K562 (cell line): ENCODE data around the gene SCP2. TPM values are rescaled to one million over a fixed set of nuclear protein-coding genes. Genes with fewer than 3 reads are reported as not detected.

Source experiments
- ATAC-seq: fragments of 200-7000 bp; cut with Tn5 transposase; 3 replicates; pipeline ENCODE4 v1.9.1; 2020; ENCODE audit warnings: moderate library complexity
- BruUV-seq: library from RNA; stranded (reverse); fragments of 400-500 nt; replicated peaks from 2 replicates; lab custom pipeline; 2021; lab: Mats Ljungman, UMichigan
- CTCF ChIA-PET: fragments of 300-600 bp; formaldehyde crosslinking; extraction: SDS; loops from one replicate; lab custom pipeline; 2021; ENCODE audit warnings: low intra/inter-chr PET ratio; lab: Yijun Ruan, JAX
- POLR2A ChIA-PET: fragments of 300-600, 350-650 bp; sonication (Branson Sonifier 250); formaldehyde crosslinking; extraction: SDS; loops from one replicate; lab custom pipeline; 2021; ENCODE audit warnings: antibody characterized with exemption, inconsistent platforms; lab: Yijun Ruan, JAX
- DNase-seq, 4 experiments: peaks; one replicate each; pipeline versions ENCODE4 v3.0.0 to v3.0.0-alpha.2; 2011 to 2018; ENCODE audit warnings: low spot score in 3 of 4, mixed read lengths in 3 of 4; ENCODE audit errors: extremely low read depth in 1 of 4
- FAIRE-seq: peaks from 2 replicates; lab custom pipeline; 2011; peaks lifted over from hg19 to GRCh38; lab: Jason Lieb, UNC
- H2AFZ ChIP-seq: 2 replicates; pipeline ENCODE4 v1.6.0; 2011; ENCODE audit warnings: low read depth, low read length, control low read depth, inconsistent platforms
- H3K27ac ChIP-seq: fragments of 200-600 bp; 3 replicates; pipeline ENCODE4 v1.8.0; 2011; ENCODE audit warnings: low read depth, mild to moderate bottlenecking, control low read depth, inconsistent platforms, low read length, moderate library complexity, mixed read lengths; ENCODE audit errors: extremely low read depth
- H3K27me3 ChIP-seq, 2 experiments: fragments of 300-600 bp in 1 of 2; 2 replicates in 1 of 2; 3 replicates in 1 of 2; pipeline versions ENCODE4 v1.6.0 to v1.8.0; 2011; ENCODE audit warnings: inconsistent platforms in 2 of 2, low read length in 2 of 2, mild to moderate bottlenecking in 1 of 2, mixed read lengths in 1 of 2, moderate library complexity in 1 of 2; ENCODE audit not compliant: control insufficient read depth in 2 of 2, insufficient read depth in 2 of 2
- H3K36me3 ChIP-seq: fragments of 300-600 bp; 3 replicates; pipeline ENCODE4 v1.8.0; 2011; ENCODE audit warnings: mild to moderate bottlenecking, low read length, inconsistent platforms; ENCODE audit not compliant: control insufficient read depth, insufficient read depth
- H3K4me1 ChIP-seq, 2 experiments: fragments of 200-600 bp in 1 of 2; replicated peaks in 1 of 2; 2 replicates in 1 of 2; 3 replicates in 1 of 2; pipeline versions ENCODE4 v1.5.1 to v1.8.0; 2011; ENCODE audit warnings: inconsistent platforms in 2 of 2, low read length in 2 of 2, mild to moderate bottlenecking in 1 of 2, mixed read lengths in 1 of 2, moderate library complexity in 1 of 2; ENCODE audit not compliant: control insufficient read depth in 2 of 2, insufficient read depth in 2 of 2
- H3K4me2 ChIP-seq: 2 replicates; pipeline ENCODE4 v1.6.1; 2011; ENCODE audit warnings: low read length, control low read depth, inconsistent platforms, mixed read lengths; ENCODE audit not compliant: insufficient read depth
- H3K4me3 ChIP-seq: fragments of 200-600 bp; sonication (generic), shearing (Covaris generic); 2 replicates; pipeline ENCODE4 v1.5.1; 2016; ENCODE audit warnings: control low read depth, inconsistent platforms
- H3K79me2 ChIP-seq: fragments of 200-600 bp; 3 replicates; pipeline ENCODE4 v1.8.0; 2011; ENCODE audit warnings: low read length, inconsistent platforms; ENCODE audit not compliant: control insufficient read depth, insufficient read depth
- H3K9ac ChIP-seq, 2 experiments: 2 replicates each; pipeline versions ENCODE4 v1.6.0 to v1.6.1; 2011; ENCODE audit warnings: low read depth in 2 of 2, low read length in 2 of 2, control low read depth in 1 of 2, inconsistent platforms in 1 of 2, mild to moderate bottlenecking in 1 of 2, mixed read lengths in 1 of 2; ENCODE audit not compliant: insufficient read depth in 1 of 2
- H3K9me1 ChIP-seq: one replicate; pipeline ENCODE4 v1.6.0; 2011; ENCODE audit warnings: inconsistent platforms, mild to moderate bottlenecking, low read length, moderate library complexity; ENCODE audit not compliant: control insufficient read depth, insufficient read depth
- H3K9me3 ChIP-seq: replicated peaks from 2 replicates; pipeline ENCODE4 v1.5.1; 2011; ENCODE audit warnings: low read depth, low read length, inconsistent platforms; ENCODE audit not compliant: control insufficient read depth, insufficient read depth
- H4K20me1 ChIP-seq: replicated peaks from 2 replicates; pipeline ENCODE4 v1.6.1; 2011; ENCODE audit warnings: low read length, inconsistent platforms, mixed read lengths; ENCODE audit not compliant: control insufficient read depth, insufficient read depth
- BRF1 ChIP-seq: IDR thresholded peaks from 3 replicates; pipeline ENCODE4 v1.6.1; 2011; ENCODE audit warnings: borderline replicate concordance, mild to moderate bottlenecking; ENCODE audit not compliant: insufficient read length; ENCODE audit errors: extremely low read depth
- ESRRA ChIP-seq: fragments of 450-650 bp; IDR thresholded peaks from 2 replicates; pipeline ENCODE4 v1.6.1; 2014; ENCODE audit warnings: low read depth, mild to moderate bottlenecking, moderate library complexity, borderline replicate concordance
- IFI16 ChIP-seq: fragments of 250-450 bp; sonication (Bioruptor Pico); IDR thresholded peaks from 2 replicates; pipeline ENCODE4 v2.1.2; 2022; ENCODE audit warnings: mild to moderate bottlenecking, inconsistent platforms
- L3MBTL2 ChIP-seq: fragments of 450-650 bp; IDR thresholded peaks from 2 replicates; pipeline ENCODE4 v1.6.1; 2016; ENCODE audit warnings: mild to moderate bottlenecking, moderate library complexity
- MECOM ChIP-seq: fragments of 250-450 bp; sonication (Bioruptor Pico); IDR thresholded peaks from 2 replicates; pipeline ENCODE4 v1.8.0; 2022; ENCODE audit warnings: inconsistent platforms
- POLR2H ChIP-seq: IDR thresholded peaks from 2 replicates; pipeline ENCODE4 v1.6.1; 2016; ENCODE audit warnings: missing genetic modification characterization, low read depth, mild to moderate bottlenecking, control low read depth, missing compliant biosample characterization, moderate library complexity
- SIN3A ChIP-seq, 2 experiments: fragments of 150-350 bp in 1 of 2; IDR thresholded peaks; 2 replicates each; pipeline ENCODE4 v1.6.1; 2011 to 2016; ENCODE audit warnings: borderline replicate concordance in 2 of 2, low read depth in 2 of 2, low read length in 2 of 2, mild to moderate bottlenecking in 2 of 2, moderate library complexity in 2 of 2; ENCODE audit not compliant: control insufficient read depth in 1 of 2
- TOE1 ChIP-seq, 2 experiments: fragments of 450-650 bp in 1 of 2; sonication (generic) in 1 of 2; formaldehyde crosslinking in 1 of 2; IDR thresholded peaks; 2 replicates each; pipeline versions ENCODE4 v1.7.1 to v1.8.0; 2016 to 2022; ENCODE audit warnings: borderline replicate concordance in 2 of 2, mild to moderate bottlenecking in 2 of 2, antibody characterized with exemption in 1 of 2, inconsistent platforms in 1 of 2, low read depth in 1 of 2, missing genetic modification reagents in 1 of 2, moderate library complexity in 1 of 2
- ZNF12 ChIP-seq: sonication (generic); formaldehyde crosslinking; IDR thresholded peaks from 2 replicates; pipeline ENCODE4 v1.4.0; 2020; ENCODE audit warnings: mild to moderate bottlenecking, missing genetic modification reagents
- ZNF143 ChIP-seq: sonication (generic); formaldehyde crosslinking; IDR thresholded peaks from 2 replicates; pipeline ENCODE4 v1.9.0; 2022; ENCODE audit warnings: mild to moderate bottlenecking, missing genetic modification reagents
- ZNF197 ChIP-seq: fragments of 200-800 bp; sonication (Bioruptor generic); IDR thresholded peaks from 2 replicates; pipeline ENCODE4 v1.6.1; 2016; ENCODE audit warnings: low read depth, missing genetic modification characterization, missing compliant biosample characterization
- ZNF282 ChIP-seq: sonication (generic); formaldehyde crosslinking; IDR thresholded peaks from 2 replicates; pipeline ENCODE4 v1.8.1; 2023; ENCODE audit warnings: missing genetic modification reagents
- ZNF318 ChIP-seq, 2 experiments: fragments of 450-650 bp; IDR thresholded peaks; 2 replicates each; pipeline ENCODE4 v1.6.1; 2016; ENCODE audit warnings: mild to moderate bottlenecking in 2 of 2, borderline replicate concordance in 1 of 2, low read depth in 1 of 2, moderate library complexity in 1 of 2
- ZNF696 ChIP-seq: fragments of 250-450 bp; sonication (Bioruptor Pico); conservative IDR thresholded peaks from 2 replicates; pipeline ENCODE4 v1.4.0; 2020; ENCODE audit warnings: mild to moderate bottlenecking, moderate library complexity
- WGBS: fragments of 100-300 bp; shearing (Covaris generic); methylation state at CpG from one replicate; pipeline ENCODE4 v1.1.6; 2016; ENCODE audit warnings: low coverage, mixed read lengths; ENCODE audit not compliant: insufficient coverage; ENCODE audit errors: missing lambda C conversion rate; 5-methylcytosine and 5-hydroxymethylcytosine counted together
- in situ Hi-C: fragments of 300-500 bp; cut with MboI; formaldehyde crosslinking; loops from 4 replicates; pipeline ENCODE4 v1.15.0; 2018; ENCODE audit warnings: inconsistent platforms, mixed read lengths
- intact Hi-C: fragments of 100-400 bp; cut with micrococcal nuclease; formaldehyde crosslinking; loops from 2 replicates; pipeline ENCODE4 v1.14.2; 2022
- polyA plus RNA-seq, 8 experiments: library from polyadenylated mRNA; depleted of rRNA in 4 of 8; stranded (reverse) in 5 of 8; unstranded in 3 of 8; fragments of >200 nt; fragmentation: Nextera tagmentation in 2 of 8; fragmentation: Illumina TruSeq in 1 of 8; extraction: Ambion mirVana in 2 of 8; extraction: Trizol in 1 of 8; gene quantifications; 2 replicates each; pipeline versions ENCODE4 v1.2.1 to v1.2.3, GENCODE V29; 2011 to 2014; ENCODE audit warnings: inconsistent platforms in 1 of 8, missing spikeins in 1 of 8
- total RNA-seq, 7 experiments: library from RNA; depleted of rRNA in 6 of 7; stranded (reverse); fragments of >200 nt in 6 of 7; fragmentation: Illumina TruSeq in 2 of 7; extraction: Trizol in 2 of 7; gene quantifications; 2 replicates each; pipeline versions ENCODE4 v1.2.1 to v1.2.3, GENCODE V29; 2011 to 2021; ENCODE audit warnings: low replicate concordance in 1 of 7

Gene SCP2
- total and polyA plus RNA-seq, 9 of the 15 experiments (the other 6 are each of a cell fraction or from before 2014, with no cell fraction given) = 63.8 to 258 (median 106) TPM

GRCh38 chr1:53079251-53079650 lies 152.2 kb downstream of the SCP2 start:
- CTCF ChIA-PET = no interaction called here
- Histone ChIP-seq H3K27me3 (peaks cover 0 to 41% of the 10 kb centered on the region in 2 experiments; a peak in 3 of 5 replicates), H3K79me2 (no peaks in the 10 kb centered on the region)
- TF ChIP-seq MECOM (CRISPR knock-in tag) = no peak
- no peak for TF ChIP-seq ZNF143 (CRISPR knock-in tag)
- TF ChIP-seq ESRRA = no peak
- no peak for TF ChIP-seq ZNF197 (CRISPR knock-in tag)
- no peak for TF ChIP-seq ZNF282 (CRISPR knock-in tag)
- TF ChIP-seq ZNF12 (CRISPR knock-in tag) = no peak
- TF ChIP-seq SIN3A (IDR thresholded peaks at IDR 0.05; ENCODE audit: borderline replicate concordance in 2 of 2, control insufficient read depth in 1 of 2, low read depth in 2 of 2, low read length in 2 of 2) = no peak
- no peak for TF ChIP-seq BRF1
- TF ChIP-seq ZNF696 (CRISPR knock-in tag) = no peak
- no peak for TF ChIP-seq TOE1 (IDR thresholded peaks at IDR 0.05; ENCODE audit: borderline replicate concordance)
- no peak for TF ChIP-seq TOE1 (CRISPR knock-in tag; IDR thresholded peaks at IDR 0.05; ENCODE audit: borderline replicate concordance, low read depth)
- no peak for TF ChIP-seq ZNF318 (IDR thresholded peaks at IDR 0.05; ENCODE audit: borderline replicate concordance in 1 of 2, low read depth in 1 of 2)
- no peak for TF ChIP-seq IFI16
- no peak for TF ChIP-seq L3MBTL2
- no peak for TF ChIP-seq POLR2H

More at GRCh38 chr1:53079251-53079650, 152.2 kb downstream of the SCP2 start:
- no peaks in the 10 kb centered on the region for H3K36me3 ChIP-seq
- H3K9ac ChIP-seq = no peak overlapping the region
- H3K4me2 ChIP-seq = no peak overlapping the region
- peaks cover 4% of the 10 kb centered on the region; the same call in 1 of the 2 replicates for H4K20me1 ChIP-seq
- WGBS = 28% methylated on average over 4 of the region's 4 CpGs
- in situ Hi-C loops = loop anchor here (5.0 kb wide), 1 partner anchor 43 kb away; no protein-coding TSS in a partner anchor
- no peak overlapping the region for H3K4me3 ChIP-seq
- no peaks in the 10 kb centered on the region for H3K9me3 ChIP-seq
- FAIRE-seq (no peak), ATAC-seq (no peak), DNase-seq (no peak)
- intact Hi-C loops = no loop called here
- H3K9me1 ChIP-seq = no peaks in the 10 kb centered on the region
- no peak overlapping the region for H2AFZ ChIP-seq
- H3K4me1 ChIP-seq = peaks cover 0 to 37% of the 10 kb centered on the region in 2 experiments; a peak in 3 of 5 replicates
- POLR2A ChIA-PET = interaction anchor here (0.5 to 1.6 kb wide), 3 partner anchors 10 to 72 kb away, joined by 3 to 6 read pairs (median 4); no protein-coding TSS in a partner anchor
- H3K27ac ChIP-seq = no peak overlapping the region
- no TSS peak for BruUV-seq
